Brain microvascular endothelial cell (primary cell): ENCODE results near the gene OR2T11.
"Not testable (repeated sequence)": the region's sequence is repeated elsewhere in the genome, so short reads cannot be mapped to it uniquely, and the experiment has no call there.

ENCODE experiments used
- DNase-seq: peaks from one replicate; pipeline ENCODE4 v3.0.0-alpha.2; 2020
- H3K27ac ChIP-seq: fragments of 250-450 bp; sonication (Bioruptor Pico); 2 replicates; pipeline ENCODE4 v1.5.1; 2020; ENCODE audit warnings: mild to moderate bottlenecking, moderate library complexity
- H3K27me3 ChIP-seq: fragments of 250-450 bp; sonication (Bioruptor Pico); replicated peaks from 2 replicates; pipeline ENCODE4 v1.5.1; 2020; ENCODE audit warnings: mild to moderate bottlenecking
- H3K36me3 ChIP-seq: fragments of 250-450 bp; sonication (Bioruptor Pico); replicated peaks from 2 replicates; pipeline ENCODE4 v1.5.1; 2020; ENCODE audit warnings: mild to moderate bottlenecking
- H3K4me3 ChIP-seq: 2 replicates; pipeline ENCODE4 v1.5.1; 2011; ENCODE audit warnings: low read depth, mild to moderate bottlenecking, control low read depth, low read length, moderate library complexity
- in situ Hi-C: cut with HindIII; loops from 2 replicates; pipeline ENCODE4 v1.10.0; 2017; ENCODE audit warnings: low sequenced_read_pairs, low pct_ligation_motif_present
- TF ChIP-seq, protein P1 (sequence below): IDR thresholded peaks from 2 replicates; pipeline ENCODE4 v1.5.1; 2011; ENCODE audit warnings: low read depth, mild to moderate bottlenecking, moderate library complexity, low read length, control low read depth, inconsistent platforms; ENCODE audit errors: missing control alignments

Gene OR2T11

DNA sequence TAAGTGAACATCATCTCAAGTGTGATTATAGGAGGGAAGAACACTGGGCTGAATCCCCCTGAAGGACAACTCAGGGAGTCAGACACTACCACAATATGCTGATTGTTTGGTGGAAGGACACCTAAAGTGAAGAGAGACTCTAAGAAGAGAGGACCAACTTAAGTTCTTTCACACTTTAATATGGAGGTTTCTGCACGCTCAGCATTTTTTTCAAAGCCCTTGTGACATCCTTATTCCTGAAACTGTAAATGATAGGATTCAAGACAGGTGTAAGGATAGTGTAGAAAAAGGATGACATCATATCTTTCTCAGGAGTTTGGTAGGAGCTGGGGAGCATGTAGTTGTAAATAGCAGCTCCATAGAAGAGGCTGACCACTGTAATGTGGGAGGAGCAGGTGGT lies 42.2 kb downstream of the OR2T11 start:
- Histone ChIP-seq H3K4me3 (no peak overlapping the region), H3K27ac (no peak overlapping the region), H3K36me3 (no peaks in the 10 kb centered on the region), H3K27me3 (no peaks in the 10 kb centered on the region)
- TF ChIP-seq, protein P1, sequence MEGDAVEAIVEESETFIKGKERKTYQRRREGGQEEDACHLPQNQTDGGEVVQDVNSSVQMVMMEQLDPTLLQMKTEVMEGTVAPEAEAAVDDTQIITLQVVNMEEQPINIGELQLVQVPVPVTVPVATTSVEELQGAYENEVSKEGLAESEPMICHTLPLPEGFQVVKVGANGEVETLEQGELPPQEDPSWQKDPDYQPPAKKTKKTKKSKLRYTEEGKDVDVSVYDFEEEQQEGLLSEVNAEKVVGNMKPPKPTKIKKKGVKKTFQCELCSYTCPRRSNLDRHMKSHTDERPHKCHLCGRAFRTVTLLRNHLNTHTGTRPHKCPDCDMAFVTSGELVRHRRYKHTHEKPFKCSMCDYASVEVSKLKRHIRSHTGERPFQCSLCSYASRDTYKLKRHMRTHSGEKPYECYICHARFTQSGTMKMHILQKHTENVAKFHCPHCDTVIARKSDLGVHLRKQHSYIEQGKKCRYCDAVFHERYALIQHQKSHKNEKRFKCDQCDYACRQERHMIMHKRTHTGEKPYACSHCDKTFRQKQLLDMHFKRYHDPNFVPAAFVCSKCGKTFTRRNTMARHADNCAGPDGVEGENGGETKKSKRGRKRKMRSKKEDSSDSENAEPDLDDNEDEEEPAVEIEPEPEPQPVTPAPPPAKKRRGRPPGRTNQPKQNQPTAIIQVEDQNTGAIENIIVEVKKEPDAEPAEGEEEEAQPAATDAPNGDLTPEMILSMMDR: no peak
- DNase-seq: no peak
- in situ Hi-C loops: no loop called here

DNA sequence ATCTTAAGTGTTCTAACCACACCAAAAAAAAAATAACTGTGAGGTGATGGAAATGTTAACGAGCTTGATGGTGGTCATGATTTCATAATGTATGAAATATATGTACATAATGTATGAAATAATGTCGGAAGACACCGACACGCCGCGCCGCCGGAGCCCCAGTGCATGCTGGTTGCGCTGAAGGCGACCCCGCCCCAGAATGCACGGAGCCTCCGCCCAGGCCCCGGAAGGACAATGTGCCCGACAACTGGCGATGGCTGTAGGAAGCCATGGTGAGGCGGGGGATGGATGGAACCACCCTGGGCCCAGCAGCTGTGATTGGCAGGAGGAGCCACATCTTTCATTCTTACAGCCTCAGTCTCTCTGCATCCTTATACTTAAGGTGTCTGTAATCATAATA lies 44.8 kb downstream of the OR2T11 start:
- TF ChIP-seq, protein P1: no peak
- H3K27ac ChIP-seq: no peak overlapping the region
- H3K36me3 ChIP-seq: no peaks in the 10 kb centered on the region
- in situ Hi-C loops: no loop called here
- DNase-seq: no peak
- no peaks in the 10 kb centered on the region for H3K27me3 ChIP-seq
- no peak overlapping the region for H3K4me3 ChIP-seq

DNA sequence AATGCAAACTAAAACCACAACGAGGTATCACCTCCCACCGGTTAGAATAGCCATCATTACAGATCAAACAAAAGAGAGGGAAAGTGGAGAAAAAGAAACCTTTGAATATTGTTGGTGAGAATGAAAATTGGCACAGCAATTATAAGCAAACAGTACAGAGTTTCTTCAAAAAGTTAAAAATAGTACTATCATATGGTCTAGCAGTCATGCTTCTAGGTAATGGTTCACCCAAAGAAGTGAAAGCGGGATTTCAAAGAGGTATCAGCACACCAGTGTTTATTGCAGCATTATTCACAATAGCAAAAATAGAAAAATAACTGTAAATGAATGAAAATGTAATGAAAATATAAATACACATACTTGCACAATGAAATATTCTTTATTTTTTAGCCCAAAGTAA lies 45.6 kb downstream of the OR2T11 start:
- Histone ChIP-seq H3K4me3 (no peak overlapping the region), H3K27ac (no peak overlapping the region), H3K27me3 (no peaks in the 10 kb centered on the region), H3K36me3 (no peaks in the 10 kb centered on the region)
- in situ Hi-C loops: no loop called here
- TF ChIP-seq, protein P1: no peak
- DNase-seq: no peak

DNA sequence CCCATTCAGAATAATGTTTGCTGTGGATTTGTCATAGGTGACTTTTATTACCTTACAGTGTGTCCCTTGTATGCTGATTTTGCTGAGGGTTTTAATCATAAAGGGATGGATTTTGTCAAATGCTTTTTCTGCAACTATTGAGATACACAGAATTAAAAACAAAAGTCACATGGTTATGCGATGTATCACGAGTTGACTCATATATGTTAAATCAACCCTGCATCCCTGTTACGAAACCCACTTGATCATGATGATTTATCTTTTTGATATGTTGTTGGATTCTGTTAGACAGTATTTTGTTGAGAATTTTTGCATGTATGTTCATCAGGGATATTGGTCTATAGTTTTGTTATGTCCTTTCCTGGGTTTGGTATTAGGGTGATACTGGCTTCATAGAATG lies 49.6 kb downstream of the OR2T11 start:
- Histone ChIP-seq H3K27me3 (no peaks in the 10 kb centered on the region), H3K4me3 (no peak overlapping the region), H3K36me3 (no peaks in the 10 kb centered on the region), H3K27ac (no peak overlapping the region)
- in situ Hi-C loops: no loop called here
- TF ChIP-seq, protein P1: no peak
- no peak for DNase-seq

DNA sequence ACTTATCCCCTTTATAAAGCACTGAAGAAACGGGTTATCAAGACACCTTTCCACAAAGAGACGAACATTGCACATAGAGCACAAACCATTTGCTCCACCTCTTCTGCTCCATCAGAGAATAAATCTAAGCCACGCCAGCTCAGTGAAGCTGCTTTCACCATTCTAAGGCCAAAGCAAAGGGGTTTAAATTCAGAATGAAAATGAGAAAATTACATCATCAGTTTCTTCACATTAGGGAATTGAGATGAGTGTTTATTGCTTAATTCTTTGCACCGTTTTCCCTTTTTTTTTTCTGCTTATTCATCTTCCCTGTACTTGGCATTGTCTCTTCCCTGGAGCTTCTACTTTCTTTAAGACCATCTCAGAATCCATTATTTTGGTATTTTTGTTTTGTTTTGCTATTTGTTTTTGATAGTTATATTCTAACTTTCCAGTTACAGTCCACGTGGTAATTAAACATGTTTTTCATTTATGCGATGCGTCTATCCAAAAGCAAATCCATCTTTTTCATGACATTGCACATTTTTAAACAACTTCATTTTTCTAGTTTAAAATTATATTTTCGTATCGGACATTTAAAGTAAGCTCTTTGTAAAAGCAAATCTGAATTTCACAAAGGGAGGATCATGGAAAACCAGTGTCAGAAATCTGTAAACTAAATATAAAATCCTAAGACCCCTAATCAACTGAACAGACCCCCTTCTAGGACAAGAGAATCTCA lies 58.5 kb downstream of the OR2T11 start:
- H3K27ac ChIP-seq: no peak overlapping the region
- in situ Hi-C loops: no loop called here
- H3K4me3 ChIP-seq: no peak overlapping the region
- DNase-seq: no peak
- TF ChIP-seq, protein P1: no peak
- H3K36me3 ChIP-seq: no peaks in the 10 kb centered on the region
- no peaks in the 10 kb centered on the region for H3K27me3 ChIP-seq

DNA sequence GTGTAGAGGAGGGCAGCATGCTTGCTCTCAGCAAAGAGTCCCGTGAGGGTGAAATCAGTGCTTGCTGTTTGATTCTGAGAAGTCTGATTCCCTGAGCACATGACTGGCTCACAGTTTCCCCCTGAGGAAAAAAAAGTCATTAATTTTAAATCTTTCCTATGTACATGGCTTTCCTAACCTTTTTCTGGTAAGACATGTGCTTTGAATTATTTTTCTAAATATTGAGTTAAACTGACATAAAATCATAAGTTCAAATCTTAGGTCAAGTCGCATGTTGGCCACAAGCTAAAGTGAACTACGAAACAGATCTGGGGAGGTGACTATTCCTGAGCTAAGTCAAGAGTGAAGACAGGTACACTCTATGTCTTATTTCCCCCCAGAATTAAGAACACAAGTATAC lies 60.2 kb downstream of the OR2T11 start, which contains the start of gene OR2T34:
OR2T34 (minus strand) TSS at position 101 of the 400 bp plus-strand sequence; CDS start at position 101, 0 bp downstream.
- H3K36me3 ChIP-seq, in situ Hi-C loops, H3K27me3 ChIP-seq, H3K4me3 ChIP-seq, DNase-seq, H3K27ac ChIP-seq: not testable (repeated sequence)

DNA sequence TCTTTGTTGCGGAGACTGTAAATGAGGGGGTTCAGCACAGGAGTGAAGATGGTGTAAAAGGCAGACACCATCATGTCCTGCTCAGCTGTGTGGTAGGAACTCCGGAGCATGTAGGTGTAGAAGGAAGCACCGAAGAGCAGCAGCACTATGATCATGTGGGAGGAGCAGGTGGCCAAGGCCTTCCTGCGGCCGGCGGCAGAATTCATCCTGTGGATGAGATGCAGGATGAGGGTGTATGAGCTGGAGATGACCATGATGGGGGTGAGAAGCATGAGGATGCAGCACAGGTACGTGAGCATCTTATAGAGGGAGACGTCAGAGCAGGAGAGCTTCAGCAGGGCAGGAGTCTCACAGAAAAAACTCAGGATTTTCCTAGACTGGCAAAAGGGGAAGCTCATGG lies 61.0 kb downstream of the OR2T11 start:
- DNase-seq, H3K27ac ChIP-seq, H3K36me3 ChIP-seq, H3K4me3 ChIP-seq, in situ Hi-C loops, H3K27me3 ChIP-seq: not testable (repeated sequence)
